Mammary epithelial cell (primary cell): ENCODE measurements around the gene HIF3A.

Experiments used
- CTCF ChIP-seq, 2 donors: IDR thresholded peaks in 1 of 2; conservative IDR thresholded peaks in 1 of 2; 2 replicates each; pipeline ENCODE4 v1.5.1; 2011 to 2012; ENCODE audit warnings: inconsistent platforms in 2 of 2, low read length in 2 of 2, mild to moderate bottlenecking in 2 of 2, control low read depth in 1 of 2, low read depth in 1 of 2; ENCODE audit not compliant: insufficient read depth in 1 of 2; ENCODE audit errors: extremely low read depth in 1 of 2
- EZH2 ChIP-seq: IDR thresholded peaks from 2 replicates; pipeline ENCODE4 v1.6.1; 2012; ENCODE audit warnings: low read length, inconsistent platforms, borderline replicate concordance

GRCh38 chr19:46265217-46265828, 31.5 kb upstream of the HIF3A start:
- TF ChIP-seq CTCF (conservative IDR thresholded peaks at IDR 0.05 in 1 of 2, IDR thresholded peaks at IDR 0.05 in 1 of 2; ENCODE audit: extremely low read depth in 1 of 2, insufficient read depth in 1 of 2, low read depth in 1 of 2, low read length in 2 of 2) (peak; percentile 80 to 84), EZH2 (no peak)
